Nephron (organoid): Measurements from ENCODE around the gene CCNJL.

Experiments used
- H3K27ac Mint-ChIP-seq, 3 experiments: 2 replicates each; pipeline ENCODE4 v1.8.0; 2020; ENCODE audit warnings: mixed read lengths in 3 of 3, mild to moderate bottlenecking in 2 of 3, moderate library complexity in 1 of 3
- H3K27me3 Mint-ChIP-seq: 2 replicates; pipeline ENCODE4 v1.8.0; 2021; ENCODE audit warnings: low read depth, mild to moderate bottlenecking, moderate library complexity, mixed read lengths
- H3K36me3 Mint-ChIP-seq: 2 replicates; pipeline ENCODE4 v1.8.0; 2020; ENCODE audit warnings: low read depth, mixed read lengths
- H3K4me1 Mint-ChIP-seq: 2 replicates; pipeline ENCODE4 v1.8.0; 2020; ENCODE audit warnings: mixed read lengths
- H3K4me3 Mint-ChIP-seq, 3 experiments: 2 replicates each; pipeline ENCODE4 v1.8.0; 2020; ENCODE audit warnings: mild to moderate bottlenecking in 3 of 3, mixed read lengths in 3 of 3, moderate library complexity in 2 of 3
- H3K9me3 Mint-ChIP-seq: 2 replicates; pipeline ENCODE4 v1.8.0; 2020; ENCODE audit warnings: mixed read lengths
- CTCF ChIP-seq, 3 experiments: fragments of 200-600 bp; sonication (generic); IDR thresholded peaks; one replicate each; pipeline ENCODE4 v1.5.0; 2021; ENCODE audit warnings: antibody characterized with exemption in 3 of 3; ENCODE audit not compliant: unreplicated experiment in 3 of 3

CCNJL gene

GRCh38 chr5:160286947-160287346 lies 25.4 kb downstream of the CCNJL start:
- no peaks in the 10 kb centered on the region for H3K27me3 Mint-ChIP-seq
- H3K9me3 Mint-ChIP-seq: no peaks in the 10 kb centered on the region
- peak overlapping the region; percentile 56 to 77 (median 67) for H3K27ac Mint-ChIP-seq
- H3K4me1 Mint-ChIP-seq: peaks cover 23% of the 10 kb centered on the region
- H3K4me3 Mint-ChIP-seq: no peak overlapping the region
- H3K36me3 Mint-ChIP-seq: peaks cover 11% of the 10 kb centered on the region
- TF ChIP-seq CTCF (IDR thresholded peaks at IDR 0.05; ENCODE audit: unreplicated experiment in 3 of 3): no peak

GRCh38 chr5:160285316-160285715 lies 27.0 kb downstream of the CCNJL start:
- Mint-ChIP-seq H3K9me3 (no peaks in the 10 kb centered on the region), H3K27ac (no peak overlapping the region), H3K27me3 (no peaks in the 10 kb centered on the region), H3K4me3 (no peak overlapping the region), H3K4me1 (peaks cover 23% of the 10 kb centered on the region), H3K36me3 (peaks cover 11% of the 10 kb centered on the region)
- no peak for TF ChIP-seq CTCF (IDR thresholded peaks at IDR 0.05; ENCODE audit: unreplicated experiment in 3 of 3)

- no peak overlapping the region for H3K27ac Mint-ChIP-seq
- no peaks in the 10 kb centered on the region for H3K9me3 Mint-ChIP-seq
- H3K27me3 Mint-ChIP-seq: no peaks in the 10 kb centered on the region
- H3K4me1 Mint-ChIP-seq: peaks cover 23% of the 10 kb centered on the region
- H3K36me3 Mint-ChIP-seq: peaks cover 21% of the 10 kb centered on the region
- TF ChIP-seq CTCF (IDR thresholded peaks at IDR 0.05; ENCODE audit: unreplicated experiment in 3 of 3): no peak
- no peak overlapping the region for H3K4me3 Mint-ChIP-seq
Measured at GRCh38 chr5:160284291-160284873, 28.0 kb downstream of the CCNJL start.

GRCh38 chr5:160281275-160281674 lies 31.1 kb downstream of the CCNJL start:
- Mint-ChIP-seq H3K4me3 (no peak overlapping the region), H3K27ac (no peak overlapping the region), H3K27me3 (peaks cover 4% of the 10 kb centered on the region), H3K4me1 (peaks cover 9% of the 10 kb centered on the region), H3K36me3 (peaks cover 37% of the 10 kb centered on the region), H3K9me3 (no peaks in the 10 kb centered on the region)
- TF ChIP-seq CTCF (IDR thresholded peaks at IDR 0.05; ENCODE audit: unreplicated experiment in 3 of 3): no peak

GRCh38 chr5:160280384-160281095 lies 31.8 kb downstream of the CCNJL start:
- Mint-ChIP-seq H3K27me3 (peaks cover 4% of the 10 kb centered on the region), H3K4me1 (peaks cover 9% of the 10 kb centered on the region), H3K9me3 (no peaks in the 10 kb centered on the region), H3K36me3 (peaks cover 41% of the 10 kb centered on the region), H3K27ac (no peak overlapping the region), H3K4me3 (no peak overlapping the region)
- no peak for TF ChIP-seq CTCF (IDR thresholded peaks at IDR 0.05; ENCODE audit: unreplicated experiment in 3 of 3)

GRCh38 chr5:160278343-160278742 lies 34.0 kb downstream of the CCNJL start:
- TF ChIP-seq CTCF (IDR thresholded peaks at IDR 0.05; ENCODE audit: unreplicated experiment in 3 of 3): no peak
- Mint-ChIP-seq H3K36me3 (peaks cover 46% of the 10 kb centered on the region), H3K9me3 (no peaks in the 10 kb centered on the region), H3K27ac (peak overlapping the region in 1 of 3 experiments; percentile 57), H3K27me3 (peaks cover 4% of the 10 kb centered on the region), H3K4me1 (peaks cover 9% of the 10 kb centered on the region), H3K4me3 (no peak overlapping the region)
